ENCODE data around the gene TCEANC2.
"Not testable (repeated sequence)": the region's sequence is repeated elsewhere in the genome, so short reads cannot be mapped to it uniquely, and the experiment has no call there.

The TCEANC2 gene

GRCh38 chr1:54052934-54053744, at the start of gene TCEANC2, which contains the start of gene TMEM59:
Gene TCEANC2, plus strand, starts transcription at chr1:54053608. Its CDS starts 815 bp downstream, at chr1:54054423.
Gene TMEM59, minus strand, starts transcription at chr1:54053204. Its CDS starts 16 bp downstream, at chr1:54053188.
- ATAC-seq, result peak; percentile 96 to 98

DNA sequence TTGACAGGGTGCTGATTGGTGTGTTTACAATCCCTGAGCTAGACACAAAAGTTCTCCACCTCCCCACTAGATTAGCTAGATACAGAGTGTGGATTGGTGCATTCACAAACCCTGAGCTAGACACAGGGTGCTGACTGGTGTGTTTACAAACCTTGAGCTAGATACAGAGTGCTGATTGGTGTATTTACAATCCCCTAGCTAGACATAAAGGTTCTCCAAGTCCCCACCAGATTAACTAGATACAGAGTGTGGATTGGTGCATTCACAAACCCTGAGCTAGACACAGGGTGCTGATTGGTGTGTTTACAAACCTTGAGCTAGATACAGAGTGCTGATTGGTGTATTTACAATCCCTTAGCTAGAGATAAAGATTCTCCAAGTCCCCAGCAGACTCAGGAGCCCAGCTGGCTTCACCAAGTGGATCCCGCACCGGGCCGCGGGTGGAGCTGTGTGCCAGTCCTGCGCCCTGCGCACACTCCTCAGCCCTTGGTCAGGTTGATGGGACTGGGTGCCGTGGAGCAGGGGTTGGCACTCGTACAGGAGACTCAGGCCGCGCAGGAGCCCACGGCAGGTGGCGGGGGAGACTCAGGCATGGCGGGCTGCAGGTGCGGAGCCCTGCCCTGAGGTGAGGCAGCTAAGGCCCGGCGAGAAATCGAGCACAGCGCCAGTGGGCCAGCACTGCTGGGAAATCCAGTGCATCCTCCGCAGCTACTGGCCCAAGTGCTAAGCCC, 49.5 kb upstream of the TCEANC2 start:
- ATAC-seq, result not testable (repeated sequence)

- no peak for ATAC-seq
Measured at GRCh38 chr1:54004481-54005049, 48.8 kb upstream of the TCEANC2 start.

- no peak for ATAC-seq
Measured at GRCh38 chr1:54006508-54006907, 46.9 kb upstream of the TCEANC2 start.

DNA sequence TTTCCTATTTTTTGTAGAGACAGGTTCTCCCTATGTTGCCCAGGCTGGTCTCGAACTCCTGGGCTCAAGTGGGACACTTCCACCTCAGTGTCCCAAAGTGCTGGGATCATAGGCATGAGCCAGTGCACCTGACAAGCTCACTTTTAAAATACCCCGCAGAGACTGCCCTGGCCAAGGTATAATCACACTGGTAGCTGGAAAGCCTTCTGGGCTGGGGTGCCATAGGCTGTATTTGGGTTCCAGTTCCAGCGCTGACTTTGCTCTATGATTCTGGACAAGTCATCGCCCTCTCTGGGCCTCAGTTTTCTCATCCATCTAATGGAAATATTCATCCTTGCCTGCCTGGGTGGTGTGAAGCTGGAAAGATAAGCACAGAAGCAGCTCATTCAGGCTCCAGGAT, 45.8 kb upstream of the TCEANC2 start:
- no peak for ATAC-seq

DNA sequence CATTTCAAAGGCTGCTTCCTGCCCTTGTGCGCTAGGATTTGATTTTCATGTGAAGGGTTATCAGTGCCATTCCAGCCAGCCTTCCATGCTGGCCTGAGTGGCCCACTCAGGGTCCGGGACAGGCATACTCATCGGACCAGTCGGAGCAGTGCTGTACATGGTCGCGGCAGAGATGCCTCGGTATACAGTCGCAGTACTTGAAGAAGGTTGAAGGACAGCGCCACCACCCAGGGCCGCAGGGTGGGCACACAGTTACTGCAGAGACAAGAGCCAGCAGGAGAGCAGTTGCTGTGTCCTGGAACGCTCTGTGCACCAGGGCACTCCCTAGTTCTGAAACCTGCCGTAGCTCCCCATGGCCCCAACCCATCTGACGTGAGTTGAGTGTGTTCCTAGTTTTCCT, 44.5 kb upstream of the TCEANC2 start:
- ATAC-seq, result no peak

DNA sequence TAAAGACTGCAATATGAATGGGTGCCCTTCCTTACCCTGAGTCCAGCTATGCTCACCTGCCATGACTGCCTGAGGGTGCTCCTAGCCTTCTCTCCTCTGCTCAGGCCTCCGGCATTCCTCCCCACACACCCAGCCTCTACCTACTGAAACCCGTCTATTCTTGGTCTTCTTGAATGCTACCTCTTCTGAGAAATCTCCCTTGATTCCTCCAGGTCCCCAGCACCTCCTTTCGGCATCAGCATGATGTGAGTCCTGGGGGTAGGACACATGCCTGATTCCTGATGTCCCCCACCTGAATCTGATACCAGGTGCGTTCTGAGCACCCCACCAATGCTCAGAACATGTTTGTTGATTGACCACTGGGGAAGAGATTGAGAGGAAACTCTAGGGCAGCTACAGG, 44.0 kb upstream of the TCEANC2 start:
- ATAC-seq, result no peak

DNA sequence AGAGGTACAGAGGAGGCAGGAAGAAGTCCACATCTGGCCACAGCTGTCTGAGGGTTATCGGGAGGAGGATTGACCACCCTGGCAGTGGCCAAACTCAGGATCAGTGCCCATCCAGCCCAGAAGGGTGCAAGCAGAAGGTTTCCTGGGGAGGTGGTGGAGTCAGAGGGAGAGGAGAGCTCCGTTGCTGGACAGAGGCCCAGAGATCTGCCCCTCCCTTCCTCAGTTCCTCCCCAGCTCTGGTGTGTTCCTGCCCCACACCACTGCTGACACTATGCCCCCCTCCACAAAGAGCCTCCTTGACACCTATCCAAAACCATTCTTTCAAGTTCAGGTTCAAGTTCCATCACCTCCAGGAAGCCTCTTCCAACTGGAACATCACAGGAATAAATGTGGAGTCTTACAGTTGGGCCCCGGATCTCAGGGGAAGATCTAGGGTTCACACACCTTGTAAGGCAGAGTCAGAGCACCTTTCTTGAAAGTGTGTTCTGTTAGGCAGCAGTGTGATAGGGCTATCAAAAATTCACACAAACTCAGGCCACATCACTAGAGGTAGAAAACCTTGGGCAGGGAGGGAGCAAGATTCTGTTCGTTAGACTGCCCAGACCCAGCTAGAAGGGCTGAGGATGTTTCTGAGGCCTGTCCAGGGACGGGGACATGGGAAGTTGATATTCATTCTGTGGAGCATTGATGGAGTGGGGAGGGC, 42.8 kb upstream of the TCEANC2 start:
- ATAC-seq, result no peak

DNA sequence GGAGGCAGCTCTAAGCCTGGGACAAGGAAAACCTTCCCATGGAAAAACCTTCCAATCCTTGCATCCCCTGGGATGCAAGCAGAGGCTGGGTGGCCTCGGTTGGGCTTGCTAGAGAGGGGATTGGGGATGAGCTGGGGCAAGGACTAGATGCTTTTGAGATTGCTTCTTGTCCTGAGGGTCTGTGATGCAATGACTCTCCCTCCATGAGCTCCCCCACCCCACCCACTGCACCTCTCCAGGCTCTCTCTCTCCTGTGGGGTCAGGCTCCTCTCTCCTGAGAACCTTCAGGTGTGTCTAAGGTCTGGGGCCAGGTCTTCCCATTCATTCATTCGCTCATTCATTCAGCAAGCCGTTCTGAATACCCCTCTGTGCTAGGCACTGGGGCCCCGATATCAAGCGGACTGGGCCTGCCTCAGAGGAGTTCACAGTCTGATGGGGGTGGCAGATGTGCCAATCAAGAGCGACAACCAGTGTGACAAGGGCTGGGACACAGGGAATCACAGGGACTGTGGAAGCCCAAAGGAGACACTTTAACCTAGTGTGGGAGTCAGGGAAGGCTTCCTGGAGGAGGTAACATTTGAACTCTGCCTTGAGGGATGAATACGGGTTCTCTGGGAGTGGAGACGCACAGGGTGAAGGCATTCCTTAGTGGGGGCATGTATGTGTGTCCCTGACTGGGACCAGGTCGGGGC, 41.9 kb upstream of the TCEANC2 start:
- ATAC-seq, result no peak

GRCh38 chr1:54012008-54012325, 41.4 kb upstream of the TCEANC2 start:
- ATAC-seq, result no peak

GRCh38 chr1:54012863-54013262, 40.5 kb upstream of the TCEANC2 start:
- no peak for ATAC-seq

- ATAC-seq, result no peak
Measured at GRCh38 chr1:54013393-54014008, 39.9 kb upstream of the TCEANC2 start.

DNA sequence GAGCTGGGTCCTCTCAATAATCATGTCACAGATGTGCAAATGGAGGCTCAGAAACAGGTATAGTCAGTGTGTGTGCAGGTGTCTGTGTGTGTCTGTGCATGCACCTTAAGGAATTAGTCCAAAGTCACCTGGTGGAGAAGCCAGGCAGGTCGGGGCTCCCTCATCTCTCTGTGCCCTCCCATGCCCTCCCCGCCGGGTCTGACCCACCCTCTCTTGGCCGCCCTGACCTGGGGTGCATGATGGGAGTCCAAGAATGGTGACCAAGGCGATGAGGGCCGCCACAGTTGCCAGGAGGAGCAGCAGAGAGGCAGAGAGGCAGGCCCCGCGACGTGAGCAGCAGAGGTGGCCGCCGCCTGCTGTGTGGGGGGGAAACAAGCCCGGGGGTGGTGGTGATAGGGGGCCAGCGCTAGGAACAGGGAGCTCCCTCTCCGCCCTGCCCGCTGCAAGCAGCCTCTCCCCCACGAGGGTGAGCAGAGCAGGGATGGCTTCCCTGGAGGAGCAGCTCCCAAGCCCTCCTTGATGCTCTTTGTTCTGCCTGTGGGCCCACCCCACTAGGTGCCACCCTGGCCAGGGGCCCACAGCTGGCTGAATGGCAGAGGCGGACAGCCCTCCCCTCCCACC, 39.3 kb upstream of the TCEANC2 start:
- no peak for ATAC-seq

GRCh38 chr1:54016343-54017282, 36.8 kb upstream of the TCEANC2 start:
- ATAC-seq, result no peak

DNA sequence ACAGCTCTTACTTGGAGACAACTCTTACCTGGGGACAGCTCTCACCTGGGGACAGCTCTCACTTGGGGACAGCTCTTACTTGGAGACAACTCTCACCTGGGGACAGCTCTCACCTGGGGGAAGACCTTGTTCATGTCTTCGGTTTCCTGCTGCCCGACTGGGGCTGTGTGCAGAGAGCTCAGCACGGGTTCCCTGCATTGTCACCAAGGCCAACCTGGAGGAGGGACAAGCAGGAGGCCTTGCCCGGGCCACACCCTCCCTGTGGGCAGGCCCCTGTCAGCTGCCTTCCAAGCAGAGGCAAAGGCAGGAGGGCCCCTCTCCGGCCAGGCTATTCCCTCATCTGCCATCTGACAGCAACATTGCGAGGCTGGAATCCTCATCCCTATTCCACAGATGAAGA, 35.4 kb upstream of the TCEANC2 start, which contains the start of gene LDLRAD1:
LDLRAD1 (minus strand) TSS at position 208 of the 400 bp plus-strand sequence; CDS start at position 134, 74 bp downstream.
- ATAC-seq, result no peak

DNA sequence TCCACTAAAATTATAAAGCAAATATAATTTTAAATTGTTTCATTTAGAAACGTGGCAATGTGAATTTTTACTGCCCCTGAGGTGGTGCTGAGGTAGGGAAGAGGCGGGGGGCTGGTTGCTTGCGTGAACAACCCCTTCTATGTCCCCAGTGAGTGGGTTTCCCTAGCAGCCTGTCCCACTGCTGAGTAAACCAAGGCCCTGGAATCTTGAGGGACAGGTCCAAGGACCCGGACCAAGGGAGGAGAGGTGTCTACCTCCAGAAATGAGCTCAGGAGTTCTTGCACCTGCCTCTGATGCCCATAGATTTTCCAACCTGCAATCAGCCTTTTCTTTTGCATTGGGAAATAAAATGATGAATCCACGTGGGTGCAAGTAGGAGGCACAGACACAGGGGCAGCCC, 34.8 kb upstream of the TCEANC2 start:
- ATAC-seq, result no peak

DNA sequence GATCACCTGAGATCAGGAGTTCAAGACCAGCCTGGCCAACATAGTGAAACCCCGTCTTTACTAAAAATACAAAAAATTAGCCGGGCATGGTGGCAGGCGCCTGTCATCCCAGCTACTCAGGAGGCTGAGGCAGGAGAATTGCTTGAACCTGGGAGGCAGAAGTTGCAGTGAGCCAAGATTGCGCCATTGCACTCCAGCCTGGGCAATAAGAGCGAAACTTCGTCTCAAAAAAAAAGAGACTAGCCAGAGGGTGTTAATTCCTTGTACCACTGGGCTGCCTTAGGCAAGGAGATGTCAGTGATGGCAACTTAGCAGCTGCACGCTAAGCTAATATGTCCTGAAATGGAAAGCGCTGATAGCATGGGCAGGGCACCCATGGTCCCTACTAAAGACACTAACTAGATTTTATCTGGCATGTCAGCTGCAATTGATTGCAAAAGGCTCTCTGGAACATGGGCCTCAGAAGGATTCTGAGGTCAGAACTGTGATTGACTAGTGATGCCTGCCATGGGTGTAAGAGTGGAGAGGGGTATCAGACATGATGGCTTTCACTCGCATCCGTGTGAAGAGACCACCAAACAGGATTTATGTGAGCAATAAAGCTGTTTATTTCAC, 33.7 kb upstream of the TCEANC2 start:
- not testable (repeated sequence) for ATAC-seq

DNA sequence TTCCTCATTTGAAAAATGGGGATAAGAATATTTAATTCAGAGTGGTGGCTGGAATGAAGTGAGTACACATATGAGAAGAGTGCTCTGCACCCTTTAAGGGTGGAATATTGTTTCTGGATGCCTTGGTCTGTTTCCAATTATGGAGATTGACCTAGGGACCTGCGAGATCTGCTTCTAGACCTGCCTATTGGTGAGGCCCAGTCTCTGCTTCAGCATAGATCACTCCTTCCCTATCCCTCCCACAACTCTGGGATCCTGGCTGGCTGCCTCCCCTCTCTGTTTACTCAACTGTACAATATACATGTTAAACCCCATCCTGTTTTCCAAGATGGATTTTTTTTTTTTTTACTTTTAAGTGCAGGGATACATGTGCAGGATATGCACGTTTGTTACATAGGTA, 29.1 kb upstream of the TCEANC2 start:
- no peak for ATAC-seq

- not testable (repeated sequence) for ATAC-seq
Measured at GRCh38 chr1:54024811-54025210, 28.6 kb upstream of the TCEANC2 start.

GRCh38 chr1:54027848-54028247, 25.6 kb upstream of the TCEANC2 start:
- no peak for ATAC-seq

Measured in activated CD4-positive, CD25-positive, alpha-beta regulatory T cell treated with anti-CD3 and anti-CD28 coated beads, Interleukin-2, amount 50 U/mL, for 24 hours (primary cell).